GM12878 (cell line): ENCODE data around the gene PLA2G5. TPM values are rescaled to one million over a fixed set of nuclear protein-coding genes. Genes with fewer than 3 reads are reported as not detected.

Source experiments
- ATAC-seq: fragments of 200-7000 bp; cut with Tn5 transposase; 3 replicates; pipeline ENCODE4 v1.9.1; 2020; ENCODE audit warnings: mild to moderate bottlenecking, moderate library complexity
- BruUV-seq: library from RNA; stranded (reverse); fragments of 400-500 nt; replicated peaks from 2 replicates; lab custom pipeline; 2021; lab: Mats Ljungman, UMichigan
- CTCF ChIA-PET: fragments of 300-600 bp; sonication (Branson Sonifier 250); formaldehyde crosslinking; extraction: SDS; loops from one replicate; lab custom pipeline; 2021; ENCODE audit warnings: inconsistent platforms; lab: Yijun Ruan, JAX
- POLR2A ChIA-PET: fragments of 350-600 bp; formaldehyde crosslinking; extraction: SDS; loops from one replicate; lab custom pipeline; 2021; ENCODE audit warnings: inconsistent platforms; lab: Charles Lee
- RAD21 ChIA-PET: fragments of 300-600 bp; sonication (Branson Sonifier 250); formaldehyde crosslinking; loops from one replicate; lab custom pipeline; 2023; ENCODE audit warnings: antibody characterized with exemption; ENCODE audit not compliant: unreplicated experiment; lab: Charles Lee
- SMC1A ChIA-PET: fragments of 300-600 bp; sonication (Branson Sonifier 250); formaldehyde crosslinking; loops from one replicate; lab custom pipeline; 2023; ENCODE audit not compliant: unreplicated experiment, uncharacterized antibody; lab: Charles Lee
- DNase-seq: peaks from one replicate; pipeline ENCODE4 v3.0.0-alpha.2; 2011; ENCODE audit warnings: low read depth, low spot score
- FAIRE-seq: peaks from 3 replicates; lab custom pipeline; 2011; peaks lifted over from hg19 to GRCh38; lab: Jason Lieb, UNC
- H2AFZ ChIP-seq: 2 replicates; pipeline ENCODE4 v1.6.0; 2011; ENCODE audit warnings: low read depth, low read length, control low read depth; ENCODE audit not compliant: control insufficient read depth
- H3K27ac ChIP-seq: 2 replicates; pipeline ENCODE4 v1.5.1; 2011; ENCODE audit warnings: control low read depth; ENCODE audit not compliant: control insufficient read depth, insufficient read depth
- H3K27me3 ChIP-seq, 2 experiments: replicated peaks in 1 of 2; 2 replicates each; pipeline versions ENCODE4 v1.6.0 to v1.6.1; 2011; ENCODE audit warnings: low read length in 1 of 2; ENCODE audit not compliant: control insufficient read depth in 2 of 2, insufficient read depth in 2 of 2
- H3K36me3 ChIP-seq, 2 experiments: 2 replicates each; pipeline ENCODE4 v1.5.1; 2011; ENCODE audit warnings: low read length in 1 of 2; ENCODE audit not compliant: control insufficient read depth in 2 of 2, insufficient read depth in 2 of 2
- H3K4me1 ChIP-seq: 2 replicates; pipeline ENCODE4 v1.6.1; 2011; ENCODE audit warnings: mild to moderate bottlenecking, low read length, moderate library complexity, mixed read lengths; ENCODE audit not compliant: control insufficient read depth, insufficient read depth
- H3K4me2 ChIP-seq: 2 replicates; pipeline ENCODE4 v1.6.0; 2011; ENCODE audit warnings: control low read depth; ENCODE audit not compliant: control insufficient read depth, insufficient read depth
- H3K4me3 ChIP-seq: fragments of 200-600 bp; sonication (generic); 2 replicates; pipeline ENCODE4 v1.5.1; 2016
- H3K79me2 ChIP-seq: 2 replicates; pipeline ENCODE4 v1.6.0; 2011; ENCODE audit warnings: low read length; ENCODE audit not compliant: control insufficient read depth, insufficient read depth
- H3K9ac ChIP-seq: 2 replicates; pipeline ENCODE4 v1.8.0; 2011; ENCODE audit warnings: low read length, control low read depth, mixed read lengths; ENCODE audit not compliant: control insufficient read depth, insufficient read depth
- H3K9me3 ChIP-seq: replicated peaks from 3 replicates; pipeline ENCODE4 v1.5.1; 2011; ENCODE audit warnings: mild to moderate bottlenecking, low read length; ENCODE audit not compliant: control insufficient read depth, insufficient read depth
- H4K20me1 ChIP-seq: 2 replicates; pipeline ENCODE4 v1.6.0; 2011; ENCODE audit not compliant: control insufficient read depth, insufficient read depth
- BCL11A ChIP-seq: IDR thresholded peaks from 2 replicates; pipeline ENCODE4 v1.6.1; 2011; ENCODE audit warnings: low read depth, low read length
- BMI1 ChIP-seq: fragments of 450-650 bp; IDR thresholded peaks from 2 replicates; pipeline ENCODE4 v1.6.1; 2016; ENCODE audit warnings: mild to moderate bottlenecking, moderate library complexity, borderline replicate concordance
- DPF2 ChIP-seq: fragments of 450-650 bp; IDR thresholded peaks from 2 replicates; pipeline ENCODE4 v1.6.1; 2017; ENCODE audit warnings: mild to moderate bottlenecking
- FOS ChIP-seq: IDR thresholded peaks from 3 replicates; pipeline ENCODE4 v1.6.1; 2011; ENCODE audit warnings: borderline replicate concordance; ENCODE audit not compliant: insufficient read length; ENCODE audit errors: extremely low read depth
- HCFC1 ChIP-seq: fragments of 150-350 bp; IDR thresholded peaks from 2 replicates; pipeline ENCODE4 v1.6.1; 2014; ENCODE audit warnings: low read length
- IKZF1 ChIP-seq: fragments of 450-650 bp; conservative IDR thresholded peaks from 2 replicates; pipeline ENCODE4 v1.6.1; 2017; ENCODE audit warnings: antibody characterized with exemption, mild to moderate bottlenecking
- MYB ChIP-seq: fragments of 150-350 bp; IDR thresholded peaks from 2 replicates; pipeline ENCODE4 v1.6.1; 2014; ENCODE audit warnings: mild to moderate bottlenecking, low read depth, low read length, borderline replicate concordance
- NBN ChIP-seq: fragments of 450-650 bp; IDR thresholded peaks from 2 replicates; pipeline ENCODE4 v1.6.1; 2016
- NR2C2 ChIP-seq: IDR thresholded peaks from 2 replicates; pipeline ENCODE4 v1.6.1; 2011; ENCODE audit warnings: borderline replicate concordance, low read depth; ENCODE audit not compliant: control insufficient read depth, insufficient read length
- NR2F1 ChIP-seq: fragments of 450-650 bp; conservative IDR thresholded peaks from 2 replicates; pipeline ENCODE4 v1.6.1; 2017; ENCODE audit warnings: mild to moderate bottlenecking
- RAD51 ChIP-seq: fragments of 450-650 bp; IDR thresholded peaks from 2 replicates; pipeline ENCODE4 v1.6.1; 2016; ENCODE audit warnings: moderate library complexity, mild to moderate bottlenecking, inconsistent platforms
- SIN3A ChIP-seq: IDR thresholded peaks from 2 replicates; pipeline ENCODE4 v1.6.1; 2012; ENCODE audit warnings: low read depth, low read length, improper control_type of control experiment
- SKIL ChIP-seq: fragments of 450-650 bp; IDR thresholded peaks from 2 replicates; pipeline ENCODE4 v1.6.1; 2017; ENCODE audit warnings: mild to moderate bottlenecking, low read depth, inconsistent platforms; ENCODE audit not compliant: poor library complexity, severe bottlenecking
- SMARCA5 ChIP-seq: fragments of 450-650 bp; IDR thresholded peaks from 2 replicates; pipeline ENCODE4 v1.6.1; 2017; ENCODE audit warnings: mild to moderate bottlenecking
- SMC3 ChIP-seq: IDR thresholded peaks from 2 replicates; pipeline ENCODE4 v1.6.1; 2011; ENCODE audit warnings: low read length, improper control_type of control experiment, borderline replicate concordance
- SPI1 ChIP-seq: IDR thresholded peaks from 2 replicates; pipeline ENCODE4 v1.6.1; 2011; ENCODE audit warnings: low read depth, mild to moderate bottlenecking, low read length, moderate library complexity, borderline replicate concordance; ENCODE audit not compliant: insufficient read depth
- SREBF2 ChIP-seq: IDR thresholded peaks from 2 replicates; pipeline ENCODE4 v1.6.1; 2012; ENCODE audit warnings: mild to moderate bottlenecking, low read length
- ZZZ3 ChIP-seq: IDR thresholded peaks from 2 replicates; pipeline ENCODE4 v1.6.1; 2011; ENCODE audit warnings: low read depth; ENCODE audit not compliant: control insufficient read depth, insufficient read length
- WGBS: methylation state at CpG from one replicate; pipeline ENCODE4 v1.1.6; 2016; ENCODE audit warnings: low lambda C conversion rate; ENCODE audit not compliant: insufficient replicate concordance, insufficient coverage; ENCODE audit errors: missing lambda C conversion rate; 5-methylcytosine and 5-hydroxymethylcytosine counted together
- in situ Hi-C: fragments of 300-500 bp; cut with MboI; formaldehyde crosslinking; loops from 9 replicates; pipeline ENCODE4 v1.14.3; 2018; ENCODE audit warnings: mixed read lengths
- intact Hi-C: fragments of 100-400 bp; cut with micrococcal nuclease; formaldehyde crosslinking; loops from one replicate; pipeline ENCODE4 v1.14.2; 2022; ENCODE audit not compliant: unreplicated experiment
- polyA plus RNA-seq, 11 experiments: library from polyadenylated mRNA; depleted of rRNA in 4 of 11; unstranded in 6 of 11; stranded (reverse) in 5 of 11; fragments of >200 nt; fragmentation: Nextera tagmentation in 4 of 11; fragmentation: Illumina TruSeq in 1 of 11; extraction: Ambion mirVana in 4 of 11; extraction: Trizol in 1 of 11; gene quantifications; 1 replicate in 1 of 11; 2 replicates in 10 of 11; pipeline versions ENCODE4 v1.2.1 to v1.2.3, GENCODE V29; 2011 to 2016; ENCODE audit warnings: inconsistent platforms in 2 of 11, missing spikeins in 2 of 11, low read depth in 1 of 11
- total RNA-seq, 4 experiments: library from RNA; depleted of rRNA in 3 of 4; stranded (reverse); fragments of >200 nt in 3 of 4; fragmentation: Illumina TruSeq in 1 of 4; extraction: Trizol in 1 of 4; gene quantifications; 2 replicates each; pipeline versions ENCODE4 v1.2.1 to v1.2.3, GENCODE V29; 2013 to 2021
- TF ChIP-seq, protein P1 (sequence below): fragments of 450-650 bp; IDR thresholded peaks from 2 replicates; pipeline ENCODE4 v1.6.1; 2017; ENCODE audit warnings: antibody characterized with exemption, mild to moderate bottlenecking, moderate library complexity

PLA2G5 gene
- total and polyA plus RNA-seq, 10 of the 15 experiments (the other 5 are each of a cell fraction or from before 2014, with no cell fraction given), result 0.10 to 0.19 (median 0.17) TPM; not detected in 7

GRCh38 chr1:20076710-20077461 is 6.9 kb downstream of the PLA2G5 start:
- ChIA-PET RAD21 (interaction anchor here (1.1 kb wide), 1 partner anchor 18 kb away, joined by 5 read pairs; no protein-coding TSS in a partner anchor), CTCF (interaction anchor here (1.0 to 2.3 kb wide), 4 partner anchors 9 to 75 kb away, joined by 4 to 5 read pairs (median 4); no protein-coding TSS in a partner anchor), POLR2A (interaction anchor here (0.5 to 2.1 kb wide), 2 partner anchors 18 to 869 kb away, joined by 5 to 6 read pairs; no protein-coding TSS in a partner anchor), SMC1A (interaction anchor here (1.1 to 1.9 kb wide), 3 partner anchors 11 to 49 kb away, joined by 5 to 8 read pairs (median 5); no protein-coding TSS in a partner anchor)
- in situ Hi-C loops (no loop called here), intact Hi-C loops (no loop called here)
- Histone ChIP-seq H4K20me1 (no peaks in the 10 kb centered on the region), H3K27ac (no peak overlapping the region), H2AFZ (no peak overlapping the region), H3K9me3 (no peaks in the 10 kb centered on the region), H3K4me2 (no peak overlapping the region), H3K4me1 (peaks cover 45% of the 10 kb centered on the region), H3K9ac (no peak overlapping the region), H3K27me3 (no peaks in the 10 kb centered on the region), H3K36me3 (no peaks in the 10 kb centered on the region), H3K4me3 (no peak overlapping the region), H3K79me2 (no peaks in the 10 kb centered on the region)
- TF ChIP-seq SREBF2 (no peak), ZZZ3 (no peak), NR2F1 (no peak), BCL11A (no peak), SIN3A (no peak), DPF2 (peak; percentile 24; the same call in 1 of the 2 replicates), BMI1 (0 out of 2 replicates have a peak, but pooled peaks have one; percentile 34), NBN (no peak), HCFC1 (no peak), MYB (no peak), RAD51 (no peak), NR2C2 (no peak), SPI1 (peak; percentile 60; the same call in 1 of the 2 replicates), SMC3 (no peak), IKZF1 (0 out of 2 replicates have a peak, but pooled peaks have one; percentile 13), FOS (no peak), SKIL (no peak), SMARCA5 (no peak)
- TF ChIP-seq, protein P1, sequence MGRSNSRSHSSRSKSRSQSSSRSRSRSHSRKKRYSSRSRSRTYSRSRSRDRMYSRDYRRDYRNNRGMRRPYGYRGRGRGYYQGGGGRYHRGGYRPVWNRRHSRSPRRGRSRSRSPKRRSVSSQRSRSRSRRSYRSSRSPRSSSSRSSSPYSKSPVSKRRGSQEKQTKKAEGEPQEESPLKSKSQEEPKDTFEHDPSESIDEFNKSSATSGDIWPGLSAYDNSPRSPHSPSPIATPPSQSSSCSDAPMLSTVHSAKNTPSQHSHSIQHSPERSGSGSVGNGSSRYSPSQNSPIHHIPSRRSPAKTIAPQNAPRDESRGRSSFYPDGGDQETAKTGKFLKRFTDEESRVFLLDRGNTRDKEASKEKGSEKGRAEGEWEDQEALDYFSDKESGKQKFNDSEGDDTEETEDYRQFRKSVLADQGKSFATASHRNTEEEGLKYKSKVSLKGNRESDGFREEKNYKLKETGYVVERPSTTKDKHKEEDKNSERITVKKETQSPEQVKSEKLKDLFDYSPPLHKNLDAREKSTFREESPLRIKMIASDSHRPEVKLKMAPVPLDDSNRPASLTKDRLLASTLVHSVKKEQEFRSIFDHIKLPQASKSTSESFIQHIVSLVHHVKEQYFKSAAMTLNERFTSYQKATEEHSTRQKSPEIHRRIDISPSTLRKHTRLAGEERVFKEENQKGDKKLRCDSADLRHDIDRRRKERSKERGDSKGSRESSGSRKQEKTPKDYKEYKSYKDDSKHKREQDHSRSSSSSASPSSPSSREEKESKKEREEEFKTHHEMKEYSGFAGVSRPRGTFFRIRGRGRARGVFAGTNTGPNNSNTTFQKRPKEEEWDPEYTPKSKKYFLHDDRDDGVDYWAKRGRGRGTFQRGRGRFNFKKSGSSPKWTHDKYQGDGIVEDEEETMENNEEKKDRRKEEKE, result no peak
- ATAC-seq (peak; percentile 39), FAIRE-seq (no peak), DNase-seq (no peak)
- 63% methylated on average over 5 of the region's 5 CpGs for WGBS
- no TSS peak for BruUV-seq
